MM.1S (cell line): ENCODE data around the gene NCL.

Experiments
- DNase-seq: peaks from one replicate; pipeline ENCODE4 v3.0.0-alpha.2; 2015
- H2AFZ ChIP-seq: fragments of 300-600 bp; sonication (generic); 2 replicates; pipeline ENCODE4 v1.6.0; 2016; ENCODE audit warnings: antibody characterized with exemption, low read length
- H3F3A ChIP-seq: fragments of 300-600 bp; sonication (generic); 2 replicates; pipeline ENCODE4 v1.6.1; 2016; ENCODE audit warnings: mild to moderate bottlenecking, antibody characterized with exemption, low read length, moderate library complexity, mixed read lengths; ENCODE audit not compliant: insufficient read depth
- H3K27ac ChIP-seq: fragments of 300-600 bp; sonication (generic); 2 replicates; pipeline ENCODE4 v1.5.1; 2016; ENCODE audit warnings: mild to moderate bottlenecking, low read length
- H3K27me3 ChIP-seq: fragments of 300-600 bp; sonication (generic); replicated peaks from 2 replicates; pipeline ENCODE4 v1.6.0; 2016; ENCODE audit warnings: low read length; ENCODE audit not compliant: insufficient read depth
- H3K36me3 ChIP-seq: fragments of 300-600 bp; sonication (generic); replicated peaks from 2 replicates; pipeline ENCODE4 v1.6.1; 2016; ENCODE audit warnings: mild to moderate bottlenecking, low read length, mixed read lengths; ENCODE audit not compliant: insufficient read depth
- H3K4me1 ChIP-seq: fragments of 300-600 bp; sonication (generic); 2 replicates; pipeline ENCODE4 v1.6.1; 2016; ENCODE audit warnings: low read length, mixed read lengths
- H3K4me2 ChIP-seq: fragments of 300-600 bp; sonication (generic); 2 replicates; pipeline ENCODE4 v1.6.0; 2016; ENCODE audit warnings: low read depth, low read length
- H3K4me3 ChIP-seq: fragments of 300-600 bp; sonication (generic); 2 replicates; pipeline ENCODE4 v1.5.1; 2016; ENCODE audit warnings: low read length, mixed read lengths
- H3K79me2 ChIP-seq: fragments of 300-600 bp; sonication (generic); 2 replicates; pipeline ENCODE4 v1.6.1; 2016; ENCODE audit warnings: mixed run types, low read length, mixed read lengths
- H3K9ac ChIP-seq: fragments of 300-600 bp; sonication (generic); 2 replicates; pipeline ENCODE4 v1.6.1; 2016; ENCODE audit warnings: low read length, mixed read lengths
- H3K9me2 ChIP-seq: fragments of 300-600 bp; sonication (generic); replicated peaks from 2 replicates; pipeline ENCODE4 v1.6.1; 2016; ENCODE audit warnings: mild to moderate bottlenecking, low read length, mixed read lengths; ENCODE audit not compliant: insufficient read depth
- H3K9me3 ChIP-seq: fragments of 300-600 bp; sonication (generic); replicated peaks from 2 replicates; pipeline ENCODE4 v1.6.1; 2016; ENCODE audit warnings: mild to moderate bottlenecking, low read length, mixed read lengths; ENCODE audit not compliant: insufficient read depth
- H4K20me1 ChIP-seq: fragments of 300-600 bp; sonication (generic); 2 replicates; pipeline ENCODE4 v1.6.1; 2016; ENCODE audit warnings: mild to moderate bottlenecking, low read length, moderate library complexity, mixed read lengths; ENCODE audit not compliant: insufficient read depth
- EZH2 ChIP-seq: fragments of 300-600 bp; sonication (generic); optimal IDR thresholded peaks from 2 replicates; pipeline ENCODE3; 2017; ENCODE audit warnings: low read depth, mild to moderate bottlenecking, antibody characterized with exemption, low read length, mixed read lengths
- EZH2phosphoT487 ChIP-seq: fragments of 300-600 bp; sonication (generic); IDR thresholded peaks from 2 replicates; pipeline ENCODE4 v1.6.1; 2018; ENCODE audit warnings: antibody characterized with exemption, low read length
- TF ChIP-seq, protein P1 (sequence below): fragments of 300-600 bp; sonication (generic); IDR thresholded peaks from 2 replicates; pipeline ENCODE4 v1.5.1; 2016; ENCODE audit warnings: antibody characterized with exemption, low read length, mixed read lengths

The NCL gene

DNA sequence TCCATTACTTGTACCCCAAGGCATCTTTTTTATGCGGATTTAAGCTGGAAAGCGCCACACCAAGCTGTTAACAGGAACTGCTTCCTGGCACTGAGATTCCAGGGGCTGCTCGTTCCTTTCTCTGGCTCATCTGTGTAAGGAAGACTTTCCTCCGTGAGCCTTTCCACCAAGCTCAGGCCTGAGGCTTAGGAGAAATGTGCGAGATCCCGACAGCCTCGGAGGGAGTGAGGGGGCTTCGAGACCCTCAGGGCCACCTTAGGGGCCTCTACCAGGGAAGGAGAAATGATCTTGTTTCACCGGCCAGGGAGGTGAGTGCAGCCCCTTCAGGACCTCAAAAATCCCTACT, 51.7 kb downstream of the NCL start:
- Histone ChIP-seq H4K20me1 (no peaks in the 10 kb centered on the region), H3K9ac (0 out of 2 replicates have a peak overlapping the region, but pooled peaks have one; percentile 7), H3K9me2 (no peaks in the 10 kb centered on the region), H3K4me3 (peak overlapping the region; percentile 52; the same call in 1 of the 2 replicates), H3K36me3 (no peaks in the 10 kb centered on the region), H3K79me2 (no peaks in the 10 kb centered on the region), H2AFZ (peak overlapping the region; percentile 59), H3K27ac (no peak overlapping the region), H3F3A (no peaks in the 10 kb centered on the region), H3K27me3 (no peaks in the 10 kb centered on the region; the same call in 1 of the 2 replicates), H3K9me3 (no peaks in the 10 kb centered on the region), H3K4me2 (peak overlapping the region; percentile 58), H3K4me1 (peaks cover 2% of the 10 kb centered on the region; the same call in 1 of the 2 replicates)
- no peak for DNase-seq
- TF ChIP-seq EZH2 (no peak), EZH2phosphoT487 (no peak)
- TF ChIP-seq, protein P1, sequence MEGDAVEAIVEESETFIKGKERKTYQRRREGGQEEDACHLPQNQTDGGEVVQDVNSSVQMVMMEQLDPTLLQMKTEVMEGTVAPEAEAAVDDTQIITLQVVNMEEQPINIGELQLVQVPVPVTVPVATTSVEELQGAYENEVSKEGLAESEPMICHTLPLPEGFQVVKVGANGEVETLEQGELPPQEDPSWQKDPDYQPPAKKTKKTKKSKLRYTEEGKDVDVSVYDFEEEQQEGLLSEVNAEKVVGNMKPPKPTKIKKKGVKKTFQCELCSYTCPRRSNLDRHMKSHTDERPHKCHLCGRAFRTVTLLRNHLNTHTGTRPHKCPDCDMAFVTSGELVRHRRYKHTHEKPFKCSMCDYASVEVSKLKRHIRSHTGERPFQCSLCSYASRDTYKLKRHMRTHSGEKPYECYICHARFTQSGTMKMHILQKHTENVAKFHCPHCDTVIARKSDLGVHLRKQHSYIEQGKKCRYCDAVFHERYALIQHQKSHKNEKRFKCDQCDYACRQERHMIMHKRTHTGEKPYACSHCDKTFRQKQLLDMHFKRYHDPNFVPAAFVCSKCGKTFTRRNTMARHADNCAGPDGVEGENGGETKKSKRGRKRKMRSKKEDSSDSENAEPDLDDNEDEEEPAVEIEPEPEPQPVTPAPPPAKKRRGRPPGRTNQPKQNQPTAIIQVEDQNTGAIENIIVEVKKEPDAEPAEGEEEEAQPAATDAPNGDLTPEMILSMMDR: no peak

GRCh38 chr2:231411831-231412617, 52.3 kb downstream of the NCL start:
- no peak for TF ChIP-seq EZH2phosphoT487
- TF ChIP-seq, protein P1: peak; percentile 79
- H4K20me1 ChIP-seq: no peaks in the 10 kb centered on the region
- H3K4me2 ChIP-seq: peak overlapping the region; percentile 58
- H3K9me2 ChIP-seq: no peaks in the 10 kb centered on the region
- no peaks in the 10 kb centered on the region for H3F3A ChIP-seq
- no peaks in the 10 kb centered on the region; the same call in 1 of the 2 replicates for H3K27me3 ChIP-seq
- peak overlapping the region; percentile 59 for H2AFZ ChIP-seq
- peaks cover 2% of the 10 kb centered on the region; the same call in 1 of the 2 replicates for H3K4me1 ChIP-seq
- no peak overlapping the region for H3K27ac ChIP-seq
- no peaks in the 10 kb centered on the region for H3K36me3 ChIP-seq
- H3K4me3 ChIP-seq: peak overlapping the region; percentile 52
- H3K9ac ChIP-seq: no peak overlapping the region
- H3K79me2 ChIP-seq: no peaks in the 10 kb centered on the region
- peak; percentile 79 for DNase-seq
- no peaks in the 10 kb centered on the region for H3K9me3 ChIP-seq

GRCh38 chr2:231411237-231411636, 53.0 kb downstream of the NCL start:
- TF ChIP-seq EZH2 (no peak), EZH2phosphoT487 (no peak)
- TF ChIP-seq, protein P1: no peak
- Histone ChIP-seq H3K79me2 (no peaks in the 10 kb centered on the region), H3K4me2 (no peak overlapping the region), H3K36me3 (no peaks in the 10 kb centered on the region), H3K9ac (no peak overlapping the region), H3K9me2 (no peaks in the 10 kb centered on the region), H4K20me1 (no peaks in the 10 kb centered on the region), H3K27me3 (no peaks in the 10 kb centered on the region; the same call in 1 of the 2 replicates), H3K4me3 (no peak overlapping the region), H3K4me1 (peaks cover 5% of the 10 kb centered on the region; the same call in 1 of the 2 replicates), H3K9me3 (no peaks in the 10 kb centered on the region), H2AFZ (no peak overlapping the region), H3K27ac (no peak overlapping the region), H3F3A (no peaks in the 10 kb centered on the region)
- no peak for DNase-seq
